Right lobe of liver (tissue), 6 donors: ENCODE data around the gene CUL9. TPM values are rescaled to one million over a fixed set of nuclear protein-coding genes. Genes with fewer than 3 reads are reported as not detected.
A peak's percentile ranks its signal among the peaks of the same experiment; 100 is the strongest.

Experiments
- ATAC-seq, 4 donors: fragments of 200-7000 bp; cut with Tn5 transposase; one replicate each; pipeline ENCODE4 v1.9.1; 2020; ENCODE audit warnings: mild to moderate bottlenecking in 4 of 4, moderate library complexity in 4 of 4
- DNase-seq, 3 donors: peaks; one replicate each; pipeline ENCODE4 v3.0.0-alpha.2; 2020
- H3K27ac ChIP-seq, 3 donors: fragments of 200-600 bp; one replicate each; pipeline ENCODE4 v1.8.0; 2022
- H3K27me3 ChIP-seq, 2 donors: fragments of 200-600 bp; one replicate each; pipeline ENCODE4 v1.8.0; 2022
- H3K36me3 ChIP-seq, 4 donors: fragments of 200-600 bp; sonication (generic) in 1 of 4; one replicate each; pipeline versions ENCODE4 v1.5.1 to v1.8.0; 2017 to 2022; ENCODE audit warnings: control low read depth in 1 of 4
- H3K4me1 ChIP-seq, 4 donors: fragments of 200-600 bp; sonication (generic) in 1 of 4; one replicate each; pipeline versions ENCODE4 v1.5.1 to v1.8.0; 2017 to 2022; ENCODE audit warnings: control low read depth in 1 of 4
- H3K4me3 ChIP-seq, 3 donors: fragments of 200-600 bp; one replicate each; pipeline ENCODE4 v1.8.0; 2022
- H3K9me3 ChIP-seq, 4 donors: fragments of 200-600 bp; sonication (generic) in 1 of 4; one replicate each; pipeline versions ENCODE4 v1.5.1 to v1.8.0; 2017 to 2022; ENCODE audit warnings: control low read depth in 1 of 4
- CTCF ChIP-seq, 4 donors: fragments of 200-600 bp in 3 of 4; fragments of 450-650 bp in 1 of 4; IDR thresholded peaks; one replicate each; pipeline versions ENCODE4 v1.5.1 to v1.8.0; 2016 to 2022; ENCODE audit warnings: antibody characterized with exemption in 4 of 4, mild to moderate bottlenecking in 2 of 4
- POLR2A ChIP-seq: fragments of 450-650 bp; IDR thresholded peaks from one replicate; pipeline ENCODE4 v1.6.1; 2017; ENCODE audit warnings: antibody characterized with exemption, mild to moderate bottlenecking
- WGBS: methylation state at CpG from one replicate; pipeline ENCODE4 v1.1.6; 2018; ENCODE audit warnings: low coverage, low lambda C conversion rate; ENCODE audit not compliant: insufficient coverage; ENCODE audit errors: missing lambda C conversion rate; 5-methylcytosine and 5-hydroxymethylcytosine counted together
- intact Hi-C, 2 donors: fragments of 100-400 bp; cut with DNase I; formaldehyde crosslinking; loops; one replicate each; pipeline versions ENCODE4 v1.11.2 to v1.14.1; 2022
- total RNA-seq, 6 experiments: library from RNA; depleted of rRNA in 2 of 6; stranded (reverse); fragments of >200 nt in 2 of 6; fragmentation: NEBNext Ultra II Directional in 3 of 6; extraction: Animal tissue kit (Norgen Biotek cat#: 25700) in 3 of 6; gene quantifications; one replicate each; pipeline versions ENCODE4 v1.1.0 to v1.2.4, GENCODE V29; 2016 to 2023
- donor health status: DM: no; HTN: yes; CAD: no.
- donor health status: DM: no; HTN: no; CAD: no.
- donor health status: DM: no; HTN: no; CAD: no.
- donor health status: DM: no; HTN: yes; CAD: no.
- donor health status: DM: no; HTN: yes; CAD: no.

CUL9 gene
- total RNA-seq, 6 experiments from 2014 or later = 14.4 to 17.7 (median 15.2) TPM

- 83% methylated on average over 7 of the region's 11 CpGs for WGBS
- Histone ChIP-seq H3K27me3 (no peaks in the 10 kb centered on the region), H3K36me3 (peaks cover 7 to 49% (median 24%) of the 10 kb centered on the region in 4 donors), H3K9me3 (no peaks in the 10 kb centered on the region), H3K27ac (no peak overlapping the region), H3K4me1 (peaks cover 0 to 19% (median 7%) of the 10 kb centered on the region in 4 donors), H3K4me3 (no peak overlapping the region)
- ATAC-seq (no peak), DNase-seq (peak in 1 of 3 donors; percentile 51)
- intact Hi-C loops = no loop called here
- no peak for TF ChIP-seq POLR2A
Observed at GRCh38 chr6:43175676-43176422, 6.1 kb upstream of the CUL9 start.

GRCh38 chr6:43176423-43176786, 5.6 kb upstream of the CUL9 start:
- intact Hi-C loops = no loop called here
- DNase-seq = peak in 1 of 3 donors; percentile 46
- Histone ChIP-seq H3K36me3 (peaks cover 7 to 49% (median 24%) of the 10 kb centered on the region in 4 donors), H3K4me1 (peaks cover 0 to 19% (median 9%) of the 10 kb centered on the region in 4 donors), H3K27me3 (no peaks in the 10 kb centered on the region), H3K9me3 (no peaks in the 10 kb centered on the region), H3K4me3 (no peak overlapping the region), H3K27ac (no peak overlapping the region)
- no peak for ATAC-seq
- 67% methylated on average over 1 of the region's 6 CpGs for WGBS
- TF ChIP-seq POLR2A (no peak), CTCF (IDR thresholded peaks at IDR 0.05) (no peak)

- no peak for ATAC-seq
- TF ChIP-seq POLR2A (no peak), CTCF (IDR thresholded peaks at IDR 0.05) (no peak)
- 76% methylated on average over 3 of the region's 12 CpGs for WGBS
- Histone ChIP-seq H3K4me1 (peaks cover 0 to 26% (median 7%) of the 10 kb centered on the region in 4 donors), H3K27ac (no peak overlapping the region), H3K27me3 (no peaks in the 10 kb centered on the region), H3K4me3 (no peak overlapping the region), H3K9me3 (no peaks in the 10 kb centered on the region), H3K36me3 (peaks cover 7 to 49% (median 24%) of the 10 kb centered on the region in 4 donors)
- intact Hi-C loops = no loop called here
- no peak for DNase-seq
Observed at GRCh38 chr6:43178150-43178549, 3.8 kb upstream of the CUL9 start.

- Histone ChIP-seq H3K4me3 (no peak overlapping the region), H3K27ac (no peak overlapping the region), H3K36me3 (peaks cover 7 to 47% (median 24%) of the 10 kb centered on the region in 4 donors), H3K4me1 (peaks cover 0 to 16% (median 3%) of the 10 kb centered on the region in 4 donors), H3K27me3 (no peaks in the 10 kb centered on the region), H3K9me3 (no peaks in the 10 kb centered on the region)
- 80% methylated on average over 7 of the region's 20 CpGs for WGBS
- ATAC-seq (no peak), DNase-seq (no peak)
- intact Hi-C loops = no loop called here
- TF ChIP-seq CTCF (IDR thresholded peaks at IDR 0.05) (no peak), POLR2A (no peak)
Observed at GRCh38 chr6:43178951-43179830, 2.8 kb upstream of the CUL9 start.

- intact Hi-C loops = no loop called here
- Histone ChIP-seq H3K4me3 (no peak overlapping the region), H3K27ac (no peak overlapping the region), H3K9me3 (no peaks in the 10 kb centered on the region), H3K4me1 (peaks cover 0 to 15% (median 1%) of the 10 kb centered on the region in 4 donors), H3K27me3 (no peaks in the 10 kb centered on the region), H3K36me3 (peaks cover 7 to 47% (median 24%) of the 10 kb centered on the region in 4 donors)
- ATAC-seq = no peak
- WGBS = 73% methylated on average over 3 of the region's 7 CpGs
- no peak for TF ChIP-seq POLR2A
- TF ChIP-seq CTCF (IDR thresholded peaks at IDR 0.05) = no peak
- DNase-seq = no peak
Observed at GRCh38 chr6:43180058-43180457, 1.9 kb upstream of the CUL9 start.
